DMS 273 (cell line): ENCODE data around the gene UBE2I.

ENCODE experiments used
- DNase-seq: peaks from one replicate; lab custom pipeline; 2025; ENCODE audit not compliant: unreplicated experiment; lab: John Stamatoyannopoulos, UW

The UBE2I gene

DNA sequence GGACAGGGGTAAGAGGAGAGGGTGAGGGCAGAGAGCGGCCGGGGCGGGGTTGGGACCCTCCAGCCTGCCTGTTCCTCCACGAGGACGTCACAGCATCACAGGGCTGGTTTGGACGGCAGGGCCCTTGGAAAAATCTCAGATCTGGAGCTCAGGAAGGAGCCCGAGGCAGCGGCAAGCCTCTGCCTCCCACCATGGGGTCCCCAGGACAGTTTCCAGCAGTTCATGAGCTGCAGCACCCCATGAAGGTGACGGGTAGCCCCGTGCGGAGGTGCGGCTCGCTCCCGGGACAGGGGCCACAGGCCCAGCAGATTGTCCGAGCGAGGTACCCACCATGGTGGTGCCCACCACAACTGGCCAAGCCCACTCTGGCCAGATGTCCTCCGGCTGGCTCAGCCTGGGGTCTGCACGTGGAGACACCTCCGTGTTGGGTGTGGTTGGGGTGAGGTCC lies 32.3 kb upstream of the UBE2I start:
- DNase-seq: no peak

- no peak for DNase-seq
Measured at GRCh38 chr16:1277617-1278282, 31.7 kb upstream of the UBE2I start.

DNA sequence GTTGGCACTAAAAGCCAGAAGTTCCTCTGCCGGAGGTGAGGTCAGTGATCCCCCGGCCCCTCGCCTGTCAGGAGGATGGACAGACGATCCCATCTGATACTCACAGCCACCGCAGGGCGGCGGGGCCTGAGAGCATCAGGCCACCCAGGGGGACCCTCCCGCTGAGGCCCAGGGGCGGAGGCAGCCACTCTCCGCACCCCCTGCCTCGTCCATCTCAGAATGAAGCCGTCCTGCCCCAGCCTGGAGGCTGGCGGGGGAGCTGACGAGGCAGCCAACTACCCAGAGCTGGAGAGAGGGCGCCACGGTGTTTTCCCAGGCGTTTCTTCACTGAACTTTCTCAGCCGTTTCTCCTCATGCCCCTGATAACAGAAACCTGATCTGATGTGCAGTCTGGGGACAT lies 31.0 kb upstream of the UBE2I start:
- DNase-seq: peak; percentile 54

GRCh38 chr16:1279081-1279944 lies 30.1 kb upstream of the UBE2I start:
- no peak for DNase-seq

DNA sequence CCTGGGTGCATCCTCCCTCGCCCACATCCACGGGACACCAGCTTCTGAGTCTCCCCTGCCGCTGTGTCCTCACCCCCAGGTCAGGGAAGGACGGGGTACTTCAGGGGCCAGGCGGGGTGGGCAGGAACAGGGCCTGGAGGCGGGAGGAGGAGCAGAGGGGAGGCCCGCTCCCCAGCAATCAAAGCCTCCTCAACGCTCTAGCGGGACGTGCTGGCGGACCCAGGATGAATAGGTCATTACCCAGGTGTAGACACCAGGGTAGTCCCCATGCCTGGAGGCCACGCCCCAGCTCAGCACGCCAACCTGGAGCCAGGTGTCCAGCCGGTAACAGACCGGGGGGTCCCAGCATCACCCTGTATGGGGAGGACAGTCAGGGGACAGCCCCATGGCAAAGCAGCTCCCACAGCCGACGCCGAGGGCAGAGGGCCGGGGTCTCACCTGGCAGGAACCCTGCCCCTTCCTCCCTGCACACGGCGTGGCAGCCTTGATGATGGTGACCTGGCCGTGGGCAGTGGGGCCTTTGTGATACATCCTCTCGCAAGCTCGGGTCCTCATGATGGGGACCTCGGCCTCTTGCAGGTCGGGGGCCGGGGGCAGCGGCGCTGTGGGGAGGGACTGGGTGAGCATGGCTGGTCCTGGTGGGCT lies 29.4 kb upstream of the UBE2I start:
- DNase-seq: no peak

- DNase-seq: peak; percentile 45
Measured at GRCh38 chr16:1280783-1281182, 28.7 kb upstream of the UBE2I start.

GRCh38 chr16:1281517-1281916 lies 27.9 kb upstream of the UBE2I start:
- DNase-seq: no peak

GRCh38 chr16:1282324-1282973 lies 27.0 kb upstream of the UBE2I start:
- no peak for DNase-seq

GRCh38 chr16:1283296-1283695 lies 26.1 kb upstream of the UBE2I start:
- DNase-seq: no peak

GRCh38 chr16:1283996-1284616 lies 25.3 kb upstream of the UBE2I start:
- DNase-seq: peak; percentile 62

- peak; percentile 39 for DNase-seq
Measured at GRCh38 chr16:1285669-1286512, 23.5 kb upstream of the UBE2I start.

DNA sequence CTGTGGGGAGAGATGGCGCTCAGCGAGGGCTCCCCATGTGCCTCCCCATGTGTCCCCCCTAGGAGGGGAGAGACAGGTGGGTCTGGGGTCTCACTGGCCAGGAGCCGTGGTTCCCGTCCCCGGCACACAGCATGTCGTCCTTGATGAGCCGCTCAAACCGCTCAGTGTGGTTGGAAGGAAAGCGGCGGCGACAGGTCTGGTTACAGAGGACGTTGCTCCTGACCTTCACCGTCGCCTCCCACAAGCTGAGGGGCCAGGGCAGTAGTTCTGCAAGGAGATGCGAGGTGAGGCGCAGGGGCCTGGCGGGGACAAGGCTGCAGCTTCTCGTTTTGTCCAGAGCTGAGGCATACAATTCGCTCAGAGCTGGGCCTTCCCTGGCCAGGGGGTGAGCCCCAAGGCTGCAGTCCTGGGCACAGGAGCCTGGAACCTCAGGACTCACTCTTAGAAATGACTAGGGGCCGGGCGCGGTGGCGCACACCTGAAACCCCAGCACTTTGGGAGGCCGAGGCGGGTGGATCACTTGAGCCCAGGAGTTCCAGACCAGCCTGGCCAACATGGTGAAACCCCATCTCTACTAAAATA lies 22.8 kb upstream of the UBE2I start:
- DNase-seq: no peak

DNA sequence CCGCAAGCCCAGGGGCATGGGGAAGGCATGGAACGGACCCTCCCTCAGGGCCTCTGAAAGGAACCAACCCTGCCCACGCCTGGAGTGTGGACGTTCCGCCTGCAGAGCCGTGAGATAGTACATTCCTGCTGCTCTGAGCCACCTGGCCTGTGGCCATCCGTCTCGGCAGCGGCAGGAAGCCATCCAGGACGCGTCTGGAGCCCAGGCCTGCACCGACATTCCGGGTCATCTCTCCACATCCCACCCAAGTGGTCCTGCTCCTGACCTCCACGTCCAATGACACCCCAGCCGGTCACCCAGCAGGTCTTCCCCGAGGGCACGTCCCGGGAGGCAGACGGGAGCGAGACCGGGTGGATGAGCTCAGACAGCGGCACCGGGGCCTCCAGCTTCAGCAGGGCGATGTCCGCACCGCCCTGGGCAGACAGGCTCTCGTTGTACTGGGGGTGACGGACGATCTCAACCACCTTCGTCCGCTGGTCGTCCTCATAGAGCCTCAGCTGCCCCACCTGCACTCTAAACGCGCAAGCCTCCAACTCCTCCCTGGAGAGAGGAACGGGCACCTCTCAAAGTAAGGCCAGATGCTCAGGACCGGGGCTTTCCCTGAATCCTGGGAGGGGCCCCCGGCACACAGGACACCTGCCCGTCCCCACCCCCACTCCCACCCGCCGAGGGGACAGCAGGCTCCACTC lies 21.3 kb upstream of the UBE2I start:
- DNase-seq: no peak

- peak; percentile 39 for DNase-seq
Measured at GRCh38 chr16:1288813-1289476, 20.5 kb upstream of the UBE2I start.

DNA sequence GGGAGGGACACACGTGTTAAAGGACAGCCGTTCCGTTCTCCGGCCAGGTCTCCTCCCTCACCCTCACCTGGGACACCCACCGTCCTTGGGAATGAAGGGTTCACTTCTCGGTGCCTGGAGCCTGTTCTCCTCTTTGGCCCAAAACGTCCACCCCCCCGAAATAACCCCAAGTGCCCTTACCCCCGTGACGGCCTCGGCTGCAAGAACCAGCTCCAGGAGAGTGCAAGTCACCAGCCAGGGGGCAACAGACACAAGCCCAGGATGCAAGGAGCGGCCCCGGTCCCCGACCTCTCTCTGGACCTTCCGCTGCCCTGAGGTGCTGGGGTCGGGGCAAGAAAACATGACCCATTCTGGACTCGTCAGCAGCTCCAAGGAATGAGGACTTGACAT lies 20.0 kb upstream of the UBE2I start:
- DNase-seq: no peak

DNA sequence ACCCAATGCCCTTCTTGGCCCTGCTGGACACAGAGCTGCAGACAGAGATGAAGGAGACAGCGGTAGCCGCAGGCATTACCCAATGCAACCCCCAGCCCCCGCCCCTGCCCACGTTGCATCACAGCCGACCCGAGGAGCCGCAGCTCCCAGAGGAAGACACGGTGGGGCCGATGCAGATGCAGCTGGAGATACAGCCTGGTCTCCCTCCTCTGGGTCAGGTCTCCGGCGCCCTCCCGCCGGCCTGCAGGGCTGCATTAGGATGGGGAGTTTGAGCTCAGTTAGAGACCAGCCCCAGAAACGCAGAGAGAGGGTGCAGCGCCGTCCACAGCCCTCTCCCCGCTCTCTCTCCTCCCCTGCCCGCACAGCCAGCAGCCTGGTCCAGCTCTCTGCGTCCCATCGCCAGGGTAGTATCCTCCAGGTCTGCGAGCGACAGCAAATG lies 19.4 kb upstream of the UBE2I start:
- no peak for DNase-seq

- peak; percentile 43 for DNase-seq
Measured at GRCh38 chr16:1290860-1291575, 18.4 kb upstream of the UBE2I start.

DNA sequence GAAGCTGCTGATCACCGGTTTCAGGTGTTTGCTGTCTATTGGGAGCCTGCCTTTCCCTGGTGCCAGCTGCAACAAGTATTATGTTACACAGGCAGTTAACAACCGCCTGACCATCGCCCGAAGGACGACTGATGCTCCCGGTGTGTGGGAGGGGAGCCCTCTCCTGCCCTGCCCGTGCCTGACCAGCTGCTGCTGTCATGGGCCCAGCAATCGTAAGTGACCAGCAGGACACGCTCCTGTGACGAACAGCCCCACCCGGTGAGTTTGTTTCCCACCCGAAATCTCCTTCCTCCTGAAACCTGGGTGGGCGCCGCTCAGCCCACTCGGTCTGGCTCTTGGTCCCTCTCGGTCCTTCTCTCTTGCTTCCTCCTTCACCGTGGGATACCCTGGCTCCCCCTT lies 17.9 kb upstream of the UBE2I start:
- DNase-seq: no peak
